DMS53 treated with DMSO at 0.1 percent for 48 hours (cell line): ENCODE data around the gene CRACR2B.

ENCODE experiments used
- DNase-seq: peaks from one replicate; lab custom pipeline; 2025; ENCODE audit not compliant: unreplicated experiment; lab: John Stamatoyannopoulos, UW

The CRACR2B gene

DNA sequence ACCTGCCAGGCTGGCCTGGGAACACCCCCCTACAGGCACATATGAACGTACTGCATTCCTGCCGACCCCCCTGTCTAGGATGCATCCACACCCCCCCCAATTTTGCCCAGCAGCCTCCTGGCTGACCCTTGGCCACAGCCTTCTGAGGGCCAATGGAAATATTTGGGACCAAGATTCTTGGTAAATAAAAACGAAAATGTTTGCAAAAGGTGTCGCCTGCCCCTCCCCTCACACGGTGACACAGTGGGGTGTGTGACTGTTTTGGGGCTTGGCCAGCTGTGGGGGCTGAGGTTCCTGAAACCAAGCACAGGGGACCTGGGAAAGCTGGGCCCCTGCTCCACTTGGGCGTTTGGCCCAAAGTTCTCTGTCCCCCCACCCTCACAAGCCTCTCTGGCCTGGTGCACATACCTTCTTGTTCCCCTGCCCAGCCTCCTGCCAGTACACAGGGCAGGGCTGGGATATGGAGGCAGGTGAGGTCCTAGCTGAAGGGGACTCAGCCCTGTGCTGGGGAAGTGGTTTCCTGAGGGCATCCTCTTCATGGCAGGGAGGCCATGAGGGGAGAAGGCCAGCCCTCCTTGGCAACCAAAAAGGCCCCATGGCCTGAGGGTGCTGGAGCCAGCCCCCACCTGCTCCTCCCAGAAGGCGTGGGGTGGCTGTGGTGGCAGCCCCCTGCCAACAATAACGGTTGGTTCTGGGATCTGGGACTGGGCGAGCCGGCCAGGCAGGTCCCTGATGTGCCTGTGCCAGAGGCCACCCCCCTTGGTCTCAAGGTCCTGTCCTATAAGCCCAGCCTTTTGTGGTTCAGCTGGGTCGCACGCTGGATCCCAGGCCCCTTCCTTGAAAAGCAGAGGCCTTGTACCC, 2.1 kb upstream of the CRACR2B start:
- DNase-seq = no peak

DNA sequence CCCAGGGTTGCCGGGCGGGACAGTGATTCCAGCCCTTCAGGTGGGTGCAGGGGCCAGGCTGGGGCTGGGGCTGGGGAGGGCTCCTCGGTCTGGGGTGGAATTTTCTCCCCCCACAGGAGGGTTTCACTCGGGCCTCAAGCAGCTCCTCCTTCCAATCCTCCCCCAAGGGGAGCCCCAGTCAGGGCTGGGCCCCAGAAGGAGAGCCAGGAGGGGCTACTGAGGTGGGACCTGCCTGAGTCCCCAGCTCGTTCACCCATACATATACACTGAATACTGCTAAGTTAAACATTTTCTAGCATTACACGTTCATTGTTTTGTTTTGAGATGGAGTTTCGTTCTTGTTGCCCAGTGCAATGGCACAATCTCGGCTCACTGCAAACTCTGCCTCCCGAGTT, 1.5 kb upstream of the CRACR2B start:
- no peak for DNase-seq

DNA sequence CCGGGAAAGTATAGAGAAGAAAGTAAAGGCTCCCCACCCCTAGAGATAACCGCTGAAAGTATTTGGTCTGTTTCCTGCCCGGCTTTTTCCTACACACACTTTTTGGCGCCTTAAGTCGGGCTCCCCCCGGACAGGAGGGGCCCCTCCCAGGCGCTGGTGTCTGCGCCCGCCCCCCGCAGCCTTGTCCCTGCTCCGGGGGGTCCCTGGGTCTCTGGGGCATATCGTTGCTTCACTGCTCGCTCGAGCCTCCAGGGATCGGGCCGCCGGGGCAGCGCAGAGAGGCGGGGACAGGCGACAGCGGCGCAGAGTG, 928 bp upstream of the CRACR2B start:
- DNase-seq = no peak

DNA sequence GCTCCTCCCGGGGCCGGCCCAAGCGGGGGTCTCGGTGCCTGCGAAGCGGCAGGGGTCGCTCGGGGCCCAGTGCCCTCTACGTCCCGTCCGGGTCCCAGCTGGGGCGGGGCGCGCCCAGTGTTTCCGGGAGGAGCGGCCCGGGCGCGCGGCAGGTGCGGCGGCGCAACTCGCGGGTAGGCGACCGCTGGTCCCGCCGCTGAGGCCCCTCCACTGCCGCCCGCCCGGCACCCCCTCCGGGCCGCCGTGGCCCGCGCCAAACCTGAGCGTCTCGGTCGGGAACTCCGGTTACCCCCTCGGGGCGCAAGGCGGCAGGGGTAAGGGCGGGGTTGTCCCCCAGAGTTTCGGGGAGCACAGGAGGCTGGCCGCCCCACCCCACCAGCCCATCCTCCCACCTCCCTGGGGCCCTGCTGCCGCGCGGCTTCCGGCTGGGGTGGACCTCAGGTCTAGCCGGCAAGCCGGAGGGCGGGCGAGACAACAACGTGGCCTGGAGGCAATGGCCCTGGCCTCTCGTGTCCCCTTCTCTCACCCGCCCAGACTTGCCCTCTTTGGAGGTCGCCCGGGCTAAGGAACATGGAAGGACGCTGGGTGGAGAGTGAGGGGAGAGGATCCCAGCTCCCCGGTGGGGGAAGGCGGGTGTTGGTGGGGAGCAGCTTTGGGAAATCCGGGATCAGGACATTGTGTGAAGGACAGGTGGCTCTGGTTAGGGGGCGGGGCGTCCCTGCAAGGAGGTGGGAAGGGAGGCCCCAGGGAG, 398 bp upstream of the CRACR2B start:
- peak; percentile 87 for DNase-seq

DNA sequence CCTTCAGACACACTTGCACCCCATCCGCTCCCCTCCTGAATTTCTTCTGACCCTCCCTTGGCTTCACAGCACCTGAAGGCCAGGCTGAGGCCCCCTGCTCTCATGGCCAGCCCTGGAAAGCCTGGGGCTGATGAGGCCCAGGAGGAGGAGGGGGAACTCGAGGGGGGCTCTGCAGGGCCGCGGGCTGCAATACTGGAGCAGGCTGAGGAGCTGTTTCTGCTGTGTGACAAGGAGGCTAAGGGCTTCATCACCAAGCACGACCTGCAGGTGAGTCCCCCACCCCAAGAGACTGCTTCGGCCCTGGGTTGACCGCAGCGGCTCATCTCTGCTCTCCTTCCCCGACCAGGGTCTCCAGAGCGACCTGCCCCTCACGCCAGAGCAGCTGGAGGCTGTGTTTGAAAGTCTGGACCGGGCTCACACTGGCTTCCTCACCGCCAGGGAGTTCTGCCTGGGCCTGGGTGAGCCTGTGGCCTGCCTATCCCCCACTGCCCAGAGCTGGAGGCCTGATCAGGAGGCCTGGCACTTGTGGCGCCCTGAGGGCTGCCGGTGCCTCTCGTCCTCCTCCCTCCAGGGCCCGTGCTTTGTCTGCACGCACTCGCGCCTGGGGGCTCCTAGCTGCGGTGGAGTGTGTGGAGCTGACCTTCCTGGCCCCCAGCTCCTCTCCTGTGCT, 922 bp downstream of the CRACR2B start:
- DNase-seq = no peak

DNA sequence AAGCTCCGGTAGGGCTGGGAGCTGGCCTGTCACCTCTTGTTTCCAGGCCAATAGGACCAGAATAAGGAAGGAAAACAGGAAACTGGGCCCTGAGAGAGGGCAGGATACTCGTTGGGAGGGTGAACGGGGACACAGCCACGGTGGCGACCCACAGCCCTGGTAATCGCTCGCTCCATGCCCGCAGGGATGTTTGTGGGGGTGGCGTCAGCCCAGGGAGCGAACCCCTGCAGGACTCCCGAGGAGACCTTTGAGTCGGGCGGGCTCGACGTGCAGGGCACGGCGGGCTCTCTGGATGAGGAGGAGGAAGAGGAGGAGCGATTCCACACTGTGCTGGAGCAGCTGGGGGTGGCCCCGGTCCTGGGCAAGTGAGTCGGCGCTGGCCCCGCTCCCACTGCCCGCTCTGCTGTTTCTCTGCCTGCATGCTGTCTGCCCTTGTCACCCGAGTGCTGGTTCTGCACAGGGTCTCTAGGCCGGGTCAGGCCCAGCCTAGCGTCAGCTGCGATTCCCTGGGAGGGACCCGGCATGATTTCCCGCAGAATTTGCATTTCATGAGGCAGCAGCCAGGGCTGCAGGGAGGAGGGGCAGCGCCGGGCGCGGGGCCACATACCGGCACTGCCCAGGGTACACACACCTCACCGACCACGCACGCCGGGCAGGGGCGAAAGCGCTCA, 1.6 kb downstream of the CRACR2B start:
- peak; percentile 39 for DNase-seq

DNA sequence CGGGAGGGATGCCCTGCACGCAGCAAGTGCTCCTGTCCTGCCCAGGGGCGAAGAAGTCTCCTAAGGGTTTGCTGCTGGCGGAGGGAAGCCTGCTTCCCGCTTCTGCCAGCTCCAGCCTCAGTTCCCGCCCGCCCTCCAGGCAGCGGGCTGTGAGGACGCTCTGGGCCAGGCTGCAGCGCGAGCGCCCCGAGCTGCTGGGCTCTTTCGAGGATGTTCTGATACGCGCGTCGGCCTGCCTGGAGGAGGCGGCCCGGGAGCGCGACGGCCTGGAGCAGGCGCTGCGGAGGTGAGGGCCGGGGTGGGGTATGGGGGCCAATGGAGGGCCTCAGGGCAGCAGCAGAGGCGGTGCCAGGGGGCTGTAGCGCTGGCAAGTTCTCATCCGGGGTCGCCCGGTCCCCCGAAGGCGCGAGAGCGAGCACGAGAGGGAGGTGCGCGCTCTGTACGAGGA, 2.2 kb downstream of the CRACR2B start:
- no peak for DNase-seq

DNA sequence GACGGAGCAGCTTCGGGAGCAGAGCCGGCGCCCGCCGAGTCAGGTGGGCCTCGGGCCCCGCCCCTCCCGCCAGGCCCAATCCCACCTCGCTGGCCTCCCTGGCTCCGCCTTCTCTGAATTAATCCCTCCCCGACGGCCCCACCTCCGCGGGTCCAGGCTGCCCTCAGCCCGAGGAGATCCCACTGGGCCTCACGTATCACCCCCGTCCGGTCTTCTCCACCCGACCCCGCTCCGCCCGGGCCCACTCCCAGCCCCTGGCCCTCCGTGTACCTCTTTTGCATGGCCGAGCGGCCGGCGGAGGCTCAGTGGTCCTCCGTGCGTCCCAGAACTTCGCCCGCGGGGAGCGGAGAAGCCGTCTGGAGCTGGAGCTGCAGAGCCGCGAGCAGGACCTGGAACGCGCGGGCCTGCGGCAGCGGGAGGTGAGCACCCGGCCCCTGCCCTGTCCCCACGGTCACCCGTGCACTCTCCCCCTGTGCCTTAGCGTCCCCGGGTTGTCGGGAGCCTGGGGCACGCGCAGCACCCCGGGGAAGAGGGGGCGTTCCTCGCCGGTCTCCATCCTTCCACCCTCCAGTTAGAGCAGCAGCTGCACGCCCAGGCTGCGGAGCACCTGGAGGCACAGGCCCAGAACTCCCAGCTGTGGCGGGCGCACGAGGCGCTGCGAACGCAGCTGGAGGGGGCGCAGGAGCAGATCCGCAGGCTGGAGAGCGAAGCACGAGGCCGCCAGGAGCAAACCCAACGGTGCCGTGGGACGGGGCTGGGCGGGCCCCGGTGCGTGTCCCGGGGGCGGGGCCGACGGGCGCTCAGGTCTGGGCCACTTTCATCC, 2.8 kb downstream of the CRACR2B start:
- peak; percentile 83 for DNase-seq

DNA sequence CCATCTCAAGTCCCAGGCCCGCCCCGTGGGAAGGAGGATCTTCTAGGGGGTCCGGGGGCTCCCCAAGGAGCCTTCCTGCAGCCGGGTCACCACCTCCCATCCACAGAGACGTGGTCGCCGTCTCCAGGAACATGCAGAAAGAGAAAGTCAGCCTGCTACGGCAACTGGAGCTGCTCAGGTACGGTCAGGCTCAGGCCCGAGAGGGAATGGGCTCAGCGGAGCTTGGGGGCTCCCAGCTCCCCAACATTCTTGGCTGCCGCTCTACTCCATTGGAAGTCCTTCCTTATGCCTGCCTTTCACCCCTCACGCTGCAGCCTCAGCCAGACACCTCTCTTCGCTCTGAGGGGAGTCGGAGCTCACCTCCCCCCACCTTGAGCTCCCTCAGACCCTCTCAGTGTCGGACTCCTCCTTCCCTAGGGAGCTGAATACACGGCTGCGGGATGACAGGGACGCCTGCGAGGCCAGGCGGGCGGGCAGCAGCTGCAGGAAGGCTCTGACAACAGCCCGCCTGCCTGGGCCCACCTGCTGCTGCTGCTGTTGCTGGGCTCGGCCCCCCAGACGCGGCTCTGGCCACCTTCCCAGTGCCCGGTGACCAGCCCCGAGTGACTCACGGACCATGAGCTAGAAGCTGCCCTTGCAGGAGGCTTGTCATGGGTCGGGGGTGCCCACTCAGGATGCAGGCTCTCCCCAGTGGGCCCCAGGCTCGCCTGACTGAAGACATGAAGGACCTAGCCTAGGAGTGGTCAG, 3.6 kb downstream of the CRACR2B start:
- peak; percentile 33 for DNase-seq

DNA sequence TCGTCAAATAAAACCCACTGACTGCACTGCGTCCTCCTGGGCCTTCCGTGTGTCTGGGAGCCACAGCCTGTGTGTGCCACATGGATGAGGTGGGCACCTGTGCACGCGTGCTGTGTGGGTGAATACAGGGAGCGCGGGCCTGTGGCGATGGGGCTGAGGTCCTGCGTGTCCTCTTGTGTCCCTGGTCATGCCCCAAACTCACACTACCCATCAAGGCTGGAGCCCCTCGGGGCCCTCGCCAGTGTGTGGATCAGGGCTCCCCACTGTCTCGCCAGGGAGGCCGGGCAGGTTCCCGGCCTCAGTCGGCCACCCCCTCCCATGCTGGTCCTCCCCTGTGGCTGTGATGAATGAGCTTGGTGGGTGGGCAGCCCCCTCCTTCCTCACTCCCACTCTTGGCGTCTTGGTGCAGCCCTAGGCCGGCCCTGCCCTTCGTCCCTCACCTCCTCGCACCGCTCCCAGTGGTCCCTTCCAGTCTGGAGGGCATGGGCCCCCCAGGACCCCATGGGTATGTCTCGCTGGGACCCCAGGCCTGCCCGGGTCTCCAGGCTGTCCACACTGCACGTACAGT, 4.3 kb downstream of the CRACR2B start:
- no peak for DNase-seq

DNA sequence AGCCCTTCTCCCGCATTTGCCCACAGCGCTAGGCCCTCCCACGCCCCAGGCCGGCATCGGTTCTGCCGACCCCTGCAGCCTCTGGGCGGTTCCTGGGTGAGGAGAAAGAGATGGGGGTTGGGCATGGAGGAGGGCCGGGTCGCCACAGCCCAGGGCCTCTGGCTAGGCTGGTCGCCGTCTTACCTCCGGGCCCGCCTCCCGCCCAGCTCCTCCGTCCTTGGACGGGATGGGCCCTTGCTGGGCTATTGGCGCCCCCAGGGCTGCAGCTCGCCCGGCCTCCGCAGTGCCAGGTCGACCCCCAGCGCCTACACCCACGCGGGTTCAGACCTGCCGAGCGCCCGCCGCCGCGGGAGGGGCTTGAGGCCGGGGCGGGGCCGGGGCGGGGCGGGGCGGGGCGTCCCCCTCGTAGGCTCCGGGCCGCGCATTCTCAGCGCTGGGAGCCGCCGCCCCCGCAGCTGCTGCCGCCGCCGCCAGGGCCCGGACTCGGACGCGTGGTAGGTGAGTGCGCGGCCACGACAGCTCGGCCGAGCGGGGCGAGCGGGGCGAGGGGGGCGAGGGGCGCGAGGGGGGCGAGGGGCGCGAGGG, 4.9 kb downstream of the CRACR2B start, which contains the start of gene CD151:
CD151 (plus strand) TSS at position 424 of the 585 bp plus-strand sequence. CDS start 3,118 bp downstream, outside the sequence.
- DNase-seq = peak; percentile 56

DNA sequence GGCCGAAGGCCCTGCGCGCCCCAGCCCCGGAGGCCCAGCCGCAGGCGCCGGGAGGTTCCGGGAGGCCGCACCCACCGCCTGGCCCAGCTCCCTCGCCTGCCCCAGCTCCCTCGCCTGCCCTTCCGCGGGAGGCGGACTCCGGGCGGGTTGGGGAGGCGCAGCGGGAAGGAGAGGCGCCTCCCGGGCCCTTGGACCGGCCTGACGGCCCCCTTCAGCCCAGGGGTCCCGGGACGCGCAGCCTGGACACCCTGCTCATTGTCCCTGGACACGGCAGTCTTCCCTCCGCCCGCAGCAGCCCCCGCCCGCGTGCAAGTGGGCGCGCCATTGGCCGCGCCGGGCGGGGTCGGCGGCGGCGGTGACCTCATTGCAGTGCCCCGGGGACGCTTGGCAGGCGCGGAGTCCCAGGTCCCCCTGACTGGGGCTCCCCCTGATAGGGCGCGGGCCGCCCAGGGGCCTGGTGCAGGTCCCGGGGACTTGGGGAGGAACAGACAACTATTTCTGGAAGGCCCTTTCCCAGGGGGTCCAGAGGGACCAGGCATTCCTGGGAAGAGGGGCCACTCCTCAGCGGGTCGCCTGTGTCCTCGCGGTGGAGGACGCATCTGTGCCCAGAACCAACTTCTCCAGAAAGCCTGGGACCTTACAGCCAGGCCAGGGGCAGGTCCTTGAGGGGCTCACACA, 5.5 kb downstream of the CRACR2B start:
- DNase-seq = no peak

DNA sequence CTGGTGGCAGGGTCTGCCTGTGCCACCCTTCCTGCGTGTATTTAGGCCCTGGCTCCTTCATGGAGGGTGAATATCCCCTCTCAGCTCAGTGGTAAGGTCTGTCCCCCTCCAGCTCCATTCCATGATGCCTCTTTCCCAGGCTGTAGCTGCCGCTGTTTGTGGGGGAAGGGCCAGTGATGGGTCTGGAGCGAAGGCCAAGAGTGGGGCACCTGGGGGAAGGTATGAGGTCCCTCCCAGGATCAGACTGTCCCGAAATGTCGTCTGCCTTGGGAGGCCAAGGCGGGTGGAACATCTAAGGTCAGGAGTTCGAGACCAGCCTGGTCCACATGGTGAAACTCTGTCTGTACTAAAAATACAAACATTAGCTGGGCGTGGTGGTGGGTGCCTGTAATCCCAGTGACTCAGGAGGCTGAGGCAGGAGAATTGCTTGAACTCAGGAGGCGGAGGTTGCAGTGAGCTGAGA, 6.2 kb downstream of the CRACR2B start:
- DNase-seq = no peak

DNA sequence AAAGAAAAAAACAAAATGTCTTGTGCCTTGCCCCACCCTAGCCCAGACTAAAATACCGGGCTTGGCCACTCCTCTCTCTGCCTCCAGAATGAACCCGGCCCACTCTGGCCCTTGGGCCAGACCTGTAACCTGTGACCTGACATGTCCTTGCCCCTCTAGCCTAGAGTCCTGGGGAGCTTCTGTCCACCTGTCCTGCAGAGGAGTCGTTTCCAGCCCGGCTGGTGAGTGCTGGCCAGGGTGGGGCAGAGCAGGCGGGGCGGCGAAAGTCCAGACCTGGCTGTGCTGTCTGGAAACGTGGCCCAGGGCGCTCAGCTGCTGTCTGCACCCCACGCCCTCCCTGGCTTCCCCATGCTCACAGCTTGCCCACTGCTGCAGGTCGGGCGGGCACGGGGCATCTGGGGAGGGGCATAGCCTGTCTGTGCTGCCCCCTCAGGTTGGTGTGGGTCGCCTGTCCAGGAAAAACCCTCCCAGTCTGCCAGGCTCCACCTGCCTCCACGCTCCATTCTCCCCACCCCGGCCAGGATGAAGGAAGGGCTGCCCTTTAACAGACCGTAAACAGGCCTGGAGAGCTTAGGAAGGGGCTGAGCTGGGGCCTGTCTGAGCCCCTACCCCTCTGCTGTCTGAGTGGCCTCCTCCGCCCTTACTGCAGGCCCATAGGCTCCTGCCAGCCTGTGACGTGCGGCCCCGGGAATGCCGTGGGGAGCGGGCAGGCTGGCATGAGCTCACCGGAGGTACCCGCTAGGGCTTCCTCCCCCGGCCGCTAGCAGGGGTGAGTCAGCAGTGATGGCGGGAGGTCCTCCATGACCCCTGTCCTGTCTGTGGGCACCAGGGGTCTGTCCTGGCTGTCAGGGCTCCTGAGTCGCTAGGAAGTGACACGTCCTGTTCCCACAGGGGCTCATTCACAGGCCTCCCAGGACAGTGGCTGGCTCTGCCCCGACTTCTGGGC, 6.9 kb downstream of the CRACR2B start:
- no peak for DNase-seq

DNA sequence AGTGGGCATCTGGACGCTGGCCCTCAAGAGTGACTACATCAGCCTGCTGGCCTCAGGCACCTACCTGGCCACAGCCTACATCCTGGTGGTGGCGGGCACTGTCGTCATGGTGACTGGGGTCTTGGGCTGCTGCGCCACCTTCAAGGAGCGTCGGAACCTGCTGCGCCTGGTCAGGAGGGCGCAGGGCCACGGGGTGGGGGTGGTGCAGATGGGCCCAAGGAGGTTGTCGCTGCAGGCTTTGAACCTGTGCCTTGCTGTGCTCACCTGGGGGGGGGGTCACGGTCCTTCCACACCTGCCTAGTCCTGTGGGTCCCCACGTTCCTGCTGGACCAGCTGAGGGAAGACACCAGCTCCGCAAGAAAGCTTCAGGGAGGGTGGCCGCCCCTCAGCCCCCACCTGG, 8.6 kb downstream of the CRACR2B start:
- DNase-seq = no peak

DNA sequence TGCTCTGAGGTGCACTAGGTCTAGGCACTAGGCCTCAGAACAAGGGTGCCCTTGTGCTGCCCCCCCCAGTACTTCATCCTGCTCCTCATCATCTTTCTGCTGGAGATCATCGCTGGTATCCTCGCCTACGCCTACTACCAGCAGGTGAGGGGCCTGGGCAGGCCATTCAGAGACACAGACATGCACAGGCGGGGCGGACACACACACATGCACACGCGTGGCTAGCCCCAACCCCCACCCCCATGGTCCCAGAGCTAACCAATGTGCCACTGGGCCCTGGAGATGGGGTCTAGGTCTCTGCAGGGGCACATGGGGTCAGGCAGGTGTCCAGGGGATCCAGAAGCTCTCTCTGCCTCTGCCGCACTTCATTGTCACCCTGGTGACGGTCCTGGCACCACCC, 9.0 kb downstream of the CRACR2B start:
- no peak for DNase-seq
